SHP77 treated with DMSO at 0.1 percent for 48 hours (cell line): ENCODE results near the gene BAIAP2L2.

Experiments
- DNase-seq: peaks from one replicate; lab custom pipeline; 2025; lab: John Stamatoyannopoulos, UW

The BAIAP2L2 gene

GRCh38 chr22:38067761-38068360 lies 42.6 kb downstream of the BAIAP2L2 start:
- DNase-seq = no peak

- DNase-seq = no peak
Observed at GRCh38 chr22:38067028-38067415, 43.5 kb downstream of the BAIAP2L2 start.

GRCh38 chr22:38066381-38067027 lies 44.0 kb downstream of the BAIAP2L2 start:
- no peak for DNase-seq

GRCh38 chr22:38065539-38065938 lies 44.9 kb downstream of the BAIAP2L2 start:
- DNase-seq = no peak

DNA sequence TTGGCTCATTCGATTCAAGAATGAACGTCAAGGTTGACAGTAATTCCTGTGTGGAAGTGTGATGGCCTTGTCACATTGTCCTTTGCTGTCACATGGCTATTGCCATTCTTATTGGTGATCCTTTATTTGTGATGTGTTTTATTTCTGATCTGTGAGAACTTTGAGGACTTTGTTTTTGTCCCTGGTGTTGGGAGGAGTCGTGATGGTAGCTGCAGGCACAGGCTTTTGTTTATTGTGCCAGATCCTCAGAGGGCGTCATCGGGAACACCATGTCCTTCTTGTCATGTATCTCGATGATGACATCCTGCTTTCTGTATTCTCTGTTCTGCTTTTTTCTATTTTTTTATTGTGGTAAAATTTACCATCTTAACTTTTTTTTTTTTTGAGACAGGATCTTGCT lies 47.7 kb downstream of the BAIAP2L2 start:
- no peak for DNase-seq

DNA sequence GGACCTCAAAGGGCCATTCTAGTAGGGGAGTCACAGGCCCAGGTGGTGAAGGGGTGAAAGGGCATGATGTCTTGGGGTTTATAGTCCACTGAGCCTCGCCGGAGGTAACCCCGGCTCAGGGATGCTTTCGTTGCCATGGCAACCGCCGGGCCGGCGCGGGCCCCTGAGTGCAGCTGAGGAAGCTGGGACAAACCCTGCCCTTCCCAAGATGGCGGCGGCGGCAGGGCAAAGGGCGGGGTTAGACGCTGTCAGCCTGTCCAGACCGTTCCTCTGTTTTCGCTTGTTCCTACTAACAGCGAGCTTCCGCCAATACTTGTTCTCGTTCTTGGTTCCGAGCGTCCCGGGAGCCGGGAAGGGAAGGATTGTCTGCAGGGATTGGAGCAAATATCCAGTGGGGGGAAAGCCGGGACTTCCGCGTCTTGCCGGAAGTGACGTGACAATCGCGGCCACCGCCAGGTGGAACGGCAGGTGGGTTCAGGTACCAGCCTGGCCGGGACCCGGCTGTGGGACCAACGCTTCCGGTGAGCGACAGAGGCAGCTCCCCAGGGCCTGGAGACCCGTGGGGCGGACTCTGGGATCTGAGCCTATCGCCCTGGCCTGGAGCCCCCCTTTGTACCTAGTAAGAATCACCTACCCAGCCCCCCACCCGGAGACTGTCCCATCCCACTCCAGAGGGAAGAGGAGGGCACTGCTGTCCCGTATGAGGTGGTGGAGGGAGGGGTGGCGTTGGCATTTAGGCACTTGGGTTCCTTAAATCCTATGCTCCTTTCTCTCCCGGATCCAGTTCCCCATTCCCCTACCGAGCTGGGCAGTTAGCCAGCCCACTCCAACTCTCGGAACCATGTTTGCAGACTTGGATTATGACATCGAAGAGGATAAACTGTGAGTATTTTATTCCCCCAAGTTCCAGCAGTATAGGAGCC lies 53.3 kb downstream of the BAIAP2L2 start, which contains the start of gene PICK1:
Gene PICK1 (plus strand): TSS at position 436 of the 923 bp plus-strand sequence. CDS start 406 bp downstream, at position 842.
- peak; percentile 92 for DNase-seq

DNA sequence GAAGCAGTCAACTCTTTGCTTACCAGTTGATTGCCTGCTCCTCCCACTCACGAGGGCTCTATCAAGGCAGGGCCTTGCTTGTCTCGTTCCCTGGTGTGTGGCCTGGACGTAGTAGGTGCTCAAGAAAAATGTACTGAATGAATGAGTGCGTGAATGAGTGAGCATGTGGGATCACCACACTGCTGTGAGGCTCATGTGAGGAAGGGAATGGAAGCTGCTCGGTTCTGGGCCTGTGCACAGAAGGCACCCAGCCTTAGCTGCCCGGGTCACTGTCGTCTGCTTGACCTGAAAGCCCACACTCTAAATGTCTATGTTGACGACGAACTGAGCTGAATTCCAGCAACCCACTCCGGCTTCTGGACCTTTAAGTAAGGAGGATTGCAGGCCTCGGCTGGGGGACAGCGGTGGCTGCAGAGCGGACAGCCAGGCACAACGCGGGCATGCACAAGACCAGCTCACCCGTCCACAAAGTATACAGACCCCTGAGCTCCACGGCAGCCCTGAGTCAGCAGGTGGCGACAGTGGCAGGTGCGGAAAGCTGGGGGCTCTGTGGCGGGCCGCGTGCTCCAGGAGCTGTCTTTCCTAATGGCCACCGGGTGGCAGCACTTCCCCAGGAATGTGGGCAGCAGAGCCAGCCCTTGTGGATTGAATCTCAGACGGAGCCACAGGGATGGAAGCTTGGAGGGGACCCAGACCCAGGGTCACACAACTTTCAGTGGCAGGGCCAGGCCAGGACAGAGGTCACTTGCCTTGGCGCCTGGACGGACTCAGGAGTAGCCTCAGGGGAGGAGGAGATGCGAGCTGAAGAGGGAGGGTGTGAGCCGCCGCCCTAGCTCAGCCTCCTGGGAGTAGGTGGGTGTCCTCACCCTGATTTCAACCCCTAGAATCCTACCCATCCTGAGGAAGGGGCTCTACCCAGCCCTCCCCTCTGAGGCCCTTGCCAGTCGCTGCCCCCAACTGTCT lies 58.3 kb downstream of the BAIAP2L2 start:
- DNase-seq = peak; percentile 60

DNA sequence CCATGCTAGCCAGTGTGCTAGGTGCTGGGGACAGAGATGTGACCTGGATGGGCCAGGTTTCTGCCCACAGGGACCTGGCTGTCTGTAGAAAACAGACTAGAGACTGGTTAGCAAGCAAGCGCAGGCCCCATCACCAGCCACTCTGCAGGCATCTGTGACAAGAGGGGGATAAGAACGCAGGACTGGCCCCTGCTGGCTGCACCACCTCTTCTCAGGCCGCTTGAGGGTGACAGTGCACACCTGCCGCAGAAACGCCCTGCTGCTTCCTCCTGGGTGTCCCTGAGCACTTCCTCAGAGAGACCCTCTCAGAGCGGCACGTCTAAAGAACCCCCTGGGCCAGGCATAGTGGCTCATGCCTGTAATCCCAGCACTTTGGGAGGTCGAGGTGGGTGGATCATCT lies 59.2 kb downstream of the BAIAP2L2 start:
- peak; percentile 38 for DNase-seq

GRCh38 chr22:38050720-38051119 lies 59.8 kb downstream of the BAIAP2L2 start:
- DNase-seq = no peak

DNA sequence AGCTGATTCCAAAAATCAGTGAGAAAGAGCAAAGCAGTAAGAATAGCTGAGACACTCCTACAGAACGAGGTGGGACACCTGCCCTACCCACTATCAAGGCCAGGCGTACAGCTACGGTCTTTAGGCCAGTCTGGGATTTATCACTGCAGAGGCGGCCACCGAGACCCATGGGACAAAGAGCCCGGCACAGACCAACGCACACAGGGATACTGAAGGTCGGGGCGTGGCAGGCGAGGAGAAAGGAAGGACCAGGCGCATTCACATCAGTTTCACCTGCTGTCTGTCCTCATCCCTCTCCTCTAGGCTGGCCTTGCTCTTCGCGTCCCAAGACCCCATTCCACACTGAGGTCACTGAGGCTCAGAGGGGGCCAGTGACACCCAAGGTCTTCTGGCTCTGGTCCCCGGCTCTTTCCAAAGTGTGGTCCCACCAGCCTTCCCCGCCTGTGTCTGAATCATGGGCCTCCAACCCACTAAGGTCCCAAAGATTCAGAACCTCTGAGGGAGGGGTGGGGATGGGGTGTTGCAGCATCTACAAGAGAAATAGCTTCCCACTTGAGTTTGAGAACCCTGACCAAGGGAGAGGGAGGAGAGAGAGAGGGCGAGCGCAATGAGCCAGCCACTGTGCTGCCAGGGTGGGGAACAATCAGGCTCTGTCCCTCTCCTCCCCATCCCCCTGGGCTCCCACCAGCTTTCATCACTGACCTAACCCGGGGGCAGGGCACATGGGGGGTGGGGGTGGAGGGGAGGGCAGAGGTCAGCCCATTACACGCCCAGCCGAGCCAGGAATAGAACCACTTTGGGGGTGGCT lies 60.5 kb downstream of the BAIAP2L2 start:
- DNase-seq = no peak

GRCh38 chr22:38046070-38046748 lies 64.3 kb downstream of the BAIAP2L2 start:
- no peak for DNase-seq

DNA sequence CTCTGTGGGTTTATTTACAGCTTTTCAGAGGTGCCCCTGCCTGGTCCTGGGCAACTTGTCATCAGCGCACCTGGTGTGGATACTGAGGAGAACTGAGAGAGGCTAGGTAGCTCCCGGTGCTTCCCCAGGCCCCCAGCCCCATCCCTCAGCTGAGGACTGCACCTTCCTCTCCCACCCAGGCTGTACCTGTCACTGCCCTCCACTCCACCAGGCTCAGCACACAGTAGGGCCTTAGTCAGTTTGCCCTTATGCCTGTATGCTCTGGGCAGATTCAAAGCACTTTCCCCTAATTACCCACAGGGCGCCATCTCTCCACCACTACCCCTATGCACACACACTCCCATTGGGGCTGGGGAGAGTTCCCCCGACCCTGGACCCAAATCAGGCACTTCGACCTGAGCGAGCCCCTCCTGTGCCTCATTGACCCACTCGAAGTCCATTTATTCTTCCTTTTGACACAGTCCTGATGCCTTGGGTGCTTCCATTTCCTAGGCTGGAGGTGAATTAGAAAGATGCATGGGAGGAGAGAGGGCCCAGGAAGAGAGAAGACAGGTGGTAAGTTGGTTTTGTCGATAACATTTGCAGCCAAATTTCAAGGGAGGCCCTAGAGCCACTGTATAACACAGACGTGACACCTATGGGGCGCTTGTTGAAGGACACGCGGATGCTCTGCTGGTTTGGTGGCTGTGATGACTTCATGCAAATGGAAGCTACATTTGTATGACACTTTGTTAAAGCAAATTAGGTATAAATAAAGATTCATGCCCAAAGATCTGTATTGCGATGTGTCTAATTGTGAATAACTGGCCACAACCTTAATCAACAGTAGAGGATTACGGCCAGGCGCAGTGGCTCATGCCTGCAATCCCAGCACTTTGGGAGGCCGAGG lies 67.1 kb downstream of the BAIAP2L2 start:
- DNase-seq = no peak

- DNase-seq = no peak
Observed at GRCh38 chr22:38042488-38042790, 68.0 kb downstream of the BAIAP2L2 start.

DNA sequence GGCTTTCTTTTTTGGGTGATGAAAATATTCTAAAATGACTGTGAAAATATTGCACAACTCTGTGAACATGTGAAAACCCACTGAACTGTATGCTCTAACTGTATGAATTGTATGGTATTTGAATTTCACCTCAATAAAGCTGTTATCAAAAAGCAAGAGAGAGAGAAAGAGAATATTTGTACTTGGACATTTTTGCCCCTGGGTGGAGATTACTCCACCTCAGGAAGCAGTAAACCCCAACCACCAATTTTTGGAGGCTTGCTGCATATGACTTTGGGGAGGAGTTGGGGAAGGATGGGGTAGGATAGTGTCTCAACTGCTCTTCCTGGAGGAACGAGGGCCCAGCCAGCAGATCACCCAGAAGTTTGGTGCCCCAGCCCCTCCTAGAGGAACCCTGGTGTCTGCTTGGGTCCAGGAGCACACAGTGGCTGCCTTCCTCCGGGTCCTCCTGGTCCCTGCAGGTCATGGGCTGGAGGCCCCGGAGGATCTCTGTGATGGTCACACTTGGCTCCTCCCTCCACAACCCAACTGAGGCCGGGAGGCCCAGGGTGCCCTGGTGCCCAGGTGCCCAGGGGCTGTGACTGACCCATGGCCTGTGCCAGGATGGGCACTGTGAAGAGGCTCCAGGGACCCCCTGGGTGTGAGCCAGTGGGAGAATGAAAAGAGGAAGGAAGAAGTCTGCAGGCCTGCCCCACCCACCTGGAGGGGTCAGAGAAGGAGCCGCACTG lies 68.6 kb downstream of the BAIAP2L2 start:
- DNase-seq = no peak

- no peak for DNase-seq
Observed at GRCh38 chr22:38040953-38041759, 69.3 kb downstream of the BAIAP2L2 start.

DNA sequence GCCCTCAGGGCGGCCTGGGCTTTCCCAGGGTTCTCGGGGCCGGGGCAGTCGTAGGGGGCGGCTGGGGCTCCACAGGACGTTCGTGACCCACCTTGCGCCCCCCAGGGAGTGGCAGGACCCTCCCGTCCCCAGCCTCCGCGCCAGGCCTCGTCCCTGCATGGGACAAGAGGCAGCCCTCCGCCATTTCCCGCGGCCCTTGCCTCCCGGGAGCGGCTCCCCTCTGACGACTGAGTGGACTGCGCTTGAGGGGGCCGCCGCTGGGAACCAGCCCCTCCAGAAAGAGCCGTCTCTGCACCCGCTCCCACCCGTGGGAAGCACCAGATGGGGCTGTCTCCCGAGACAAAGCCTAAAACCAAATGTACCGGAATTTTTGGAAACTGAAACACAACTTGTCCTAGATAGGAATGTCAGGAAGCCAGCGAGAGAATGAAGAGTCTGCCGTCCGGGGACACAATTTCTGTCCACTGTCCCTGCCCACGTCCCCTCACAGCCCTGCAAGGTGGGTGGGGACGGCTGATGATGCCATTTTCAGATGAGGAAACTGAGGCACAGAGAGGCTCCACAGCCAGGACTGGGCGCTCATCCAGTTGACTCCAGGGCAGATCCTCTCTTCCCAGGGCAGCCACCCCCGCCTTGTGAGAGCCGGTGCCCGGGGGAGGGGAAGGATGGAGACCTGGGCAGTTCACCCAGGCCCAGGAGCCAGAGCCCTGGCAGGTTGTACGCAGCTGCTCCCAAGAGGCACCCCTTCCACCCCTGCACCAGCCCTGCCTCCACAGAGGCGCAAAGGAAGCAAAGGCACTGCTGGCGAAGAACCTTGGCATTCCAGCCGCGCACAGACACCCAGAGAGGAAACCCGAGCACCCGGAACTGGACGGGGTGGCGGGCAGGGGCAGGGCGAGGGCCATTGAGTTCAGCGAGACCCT lies 71.3 kb downstream of the BAIAP2L2 start:
- no peak for DNase-seq

- no peak for DNase-seq
Observed at GRCh38 chr22:38038426-38038825, 72.1 kb downstream of the BAIAP2L2 start.
